Pancreas (tissue), 10 donors: Measurements from ENCODE around the gene MAU2. TPM values are rescaled to one million over a fixed set of nuclear protein-coding genes. Genes with fewer than 3 reads are reported as not detected.

ENCODE experiments used
- ATAC-seq, 4 donors: fragments of 200-7000 bp; cut with Tn5 transposase; one replicate each; pipeline versions ENCODE4 v1.8.0 to v1.9.1; 2020; ENCODE audit warnings: mild to moderate bottlenecking in 4 of 4, moderate library complexity in 4 of 4
- DNase-seq, 6 donors: peaks; one replicate each; pipeline ENCODE4 v3.0.0-alpha.2; 2020
- FAIRE-seq: peaks from 2 replicates; lab custom pipeline; 2012; peaks lifted over from hg19 to GRCh38; lab: Jason Lieb, UNC
- H3K27ac ChIP-seq, 4 donors: fragments of 200-600 bp; sonication (generic); 1 replicate in 3 of 4; 2 replicates in 1 of 4; pipeline versions ENCODE4 v1.5.0 to v1.8.0; 2020
- H3K27me3 ChIP-seq, 4 donors: fragments of 200-600 bp; one replicate each; pipeline ENCODE4 v1.8.0; 2021
- H3K36me3 ChIP-seq, 3 donors: fragments of 200-600 bp; sonication (generic) in 1 of 3; one replicate each; pipeline versions ENCODE4 v1.5.0 to v1.8.0; 2020 to 2021
- H3K4me1 ChIP-seq, 3 donors: fragments of 200-600 bp; one replicate each; pipeline ENCODE4 v1.8.0; 2021
- H3K4me3 ChIP-seq, 4 donors: fragments of 200-600 bp; sonication (generic) in 2 of 4; one replicate each; pipeline versions ENCODE4 v1.5.0 to v1.8.0; 2020 to 2021
- H3K9me3 ChIP-seq, 4 donors: fragments of 200-600 bp; one replicate each; pipeline ENCODE4 v1.8.0; 2021
- WGBS, 2 donors: extraction: QIAGEN DNeasy Blood & Tissue Kit; methylation state at CpG; one replicate each; pipeline ENCODE4 v1.1.7; 2013; 5-methylcytosine and 5-hydroxymethylcytosine counted together
- intact Hi-C, 3 donors: fragments of 100-400 bp; cut with DNase I; formaldehyde crosslinking; loops; one replicate each; pipeline versions ENCODE4 v1.11.1 to v1.14.2; 2022
- polyA plus RNA-seq, 2 donors: library from polyadenylated mRNA; stranded (reverse); fragments of 200-250 nt; gene quantifications; one replicate each; pipeline ENCODE4 v1.2.3, GENCODE V29; 2013
- total RNA-seq, 6 donors: library from RNA; stranded (reverse); fragmentation: NEBNext Ultra II Directional in 4 of 6; extraction: Animal tissue kit (Norgen Biotek cat#: 25700) in 4 of 6; gene quantifications; one replicate each; pipeline versions ENCODE4 v1.2.1 to v1.2.4, GENCODE V29; 2021 to 2023
- TF ChIP-seq, protein P1 (sequence below), 4 donors: fragments of 200-600 bp; sonication (generic) in 3 of 4; IDR thresholded peaks; one replicate each; pipeline versions ENCODE4 v1.5.0 to v1.8.0; 2021; ENCODE audit warnings: antibody characterized with exemption in 4 of 4
- donor health status: healthy with polysubstance abuse.
- donor health status: DM: no; HTN: no; CAD: no; lungs with moderate emphysema.
- donor health status: DM: no; HTN: no; CAD: no.
- donor health status: control.
- donor health status: control.
- donor health status: Bipolar disorder and iron deficiency.
- donor health status: DM: yes; HTN: yes; CAD: no.
- donor health status: DM: no; HTN: no; CAD: no.
- donor health status: DM: no; HTN: no; CAD: no.
- donor health status: DM: yes; HTN: yes; CAD: no.

Gene MAU2
- total and polyA plus RNA-seq, 8 donors, result 22.6 to 38.8 (median 30.2) TPM

DNA sequence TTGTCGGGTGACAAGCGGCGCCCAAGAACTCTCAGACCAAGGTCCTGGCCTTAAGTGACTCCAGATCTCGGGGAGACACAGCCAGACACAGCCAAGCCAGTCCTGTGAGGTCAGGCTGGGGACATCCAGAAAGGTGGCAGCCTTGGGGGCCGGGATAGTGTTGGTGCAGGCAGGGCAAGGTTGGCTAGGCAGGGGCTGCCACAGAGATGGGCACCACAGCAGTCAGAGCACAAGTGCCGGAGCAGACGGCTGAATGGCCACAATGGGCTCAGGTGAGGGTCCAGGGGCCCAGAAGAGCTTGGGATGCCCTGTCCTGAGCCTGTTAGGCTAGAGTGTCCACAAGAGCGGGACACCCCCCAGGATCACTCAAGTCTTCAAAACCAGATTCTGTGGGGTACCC lies 32.2 kb downstream of the MAU2 start:
- Histone ChIP-seq H3K36me3 (peaks cover 0 to 76% (median 28%) of the 10 kb centered on the region in 3 donors), H3K4me3 (no peak overlapping the region), H3K27me3 (no peaks in the 10 kb centered on the region), H3K4me1 (no peaks in the 10 kb centered on the region), H3K9me3 (no peaks in the 10 kb centered on the region), H3K27ac (no peak overlapping the region)
- TF ChIP-seq, protein P1, sequence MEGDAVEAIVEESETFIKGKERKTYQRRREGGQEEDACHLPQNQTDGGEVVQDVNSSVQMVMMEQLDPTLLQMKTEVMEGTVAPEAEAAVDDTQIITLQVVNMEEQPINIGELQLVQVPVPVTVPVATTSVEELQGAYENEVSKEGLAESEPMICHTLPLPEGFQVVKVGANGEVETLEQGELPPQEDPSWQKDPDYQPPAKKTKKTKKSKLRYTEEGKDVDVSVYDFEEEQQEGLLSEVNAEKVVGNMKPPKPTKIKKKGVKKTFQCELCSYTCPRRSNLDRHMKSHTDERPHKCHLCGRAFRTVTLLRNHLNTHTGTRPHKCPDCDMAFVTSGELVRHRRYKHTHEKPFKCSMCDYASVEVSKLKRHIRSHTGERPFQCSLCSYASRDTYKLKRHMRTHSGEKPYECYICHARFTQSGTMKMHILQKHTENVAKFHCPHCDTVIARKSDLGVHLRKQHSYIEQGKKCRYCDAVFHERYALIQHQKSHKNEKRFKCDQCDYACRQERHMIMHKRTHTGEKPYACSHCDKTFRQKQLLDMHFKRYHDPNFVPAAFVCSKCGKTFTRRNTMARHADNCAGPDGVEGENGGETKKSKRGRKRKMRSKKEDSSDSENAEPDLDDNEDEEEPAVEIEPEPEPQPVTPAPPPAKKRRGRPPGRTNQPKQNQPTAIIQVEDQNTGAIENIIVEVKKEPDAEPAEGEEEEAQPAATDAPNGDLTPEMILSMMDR (IDR thresholded peaks at IDR 0.05), result no peak
- no peak for FAIRE-seq
- DNase-seq, result peak in 1 of 6 donors; percentile 51
- no peak for ATAC-seq
- WGBS, 2 donors, result 96 to 98% methylated on average over 8 of the region's 8 CpGs
- intact Hi-C loops, result no loop called here

DNA sequence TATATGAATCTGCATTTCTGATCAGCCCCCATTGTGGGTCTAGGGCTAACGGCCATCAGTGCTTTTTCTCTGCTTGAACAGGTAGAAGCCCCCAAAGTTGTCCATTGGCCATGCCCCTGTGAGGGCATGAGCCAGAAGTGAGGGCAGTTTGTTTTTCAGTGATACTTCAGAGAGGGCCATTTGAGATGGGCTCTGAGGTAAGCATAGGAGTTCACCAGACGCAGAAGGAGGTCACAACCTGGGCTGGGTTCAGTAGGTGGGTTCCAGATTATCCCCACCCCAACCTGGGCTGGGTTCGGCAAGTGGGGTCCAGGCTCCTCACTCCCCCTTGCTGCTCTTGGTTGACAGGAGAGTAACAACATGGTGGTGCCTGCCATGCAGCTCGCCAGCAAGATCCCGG lies 33.4 kb downstream of the MAU2 start:
- H3K27me3 ChIP-seq, result no peaks in the 10 kb centered on the region
- ATAC-seq, result no peak
- FAIRE-seq, result no peak
- intact Hi-C loops, result no loop called here
- no peak for DNase-seq
- H3K36me3 ChIP-seq, result peaks cover 0 to 67% (median 28%) of the 10 kb centered on the region in 3 donors
- WGBS, 2 donors, result 86 to 97% methylated on average over 5 of the region's 5 CpGs
- no peak overlapping the region for H3K4me3 ChIP-seq
- H3K4me1 ChIP-seq, result no peaks in the 10 kb centered on the region
- H3K9me3 ChIP-seq, result no peaks in the 10 kb centered on the region
- TF ChIP-seq, protein P1 (IDR thresholded peaks at IDR 0.05), result no peak
- H3K27ac ChIP-seq, result no peak overlapping the region

DNA sequence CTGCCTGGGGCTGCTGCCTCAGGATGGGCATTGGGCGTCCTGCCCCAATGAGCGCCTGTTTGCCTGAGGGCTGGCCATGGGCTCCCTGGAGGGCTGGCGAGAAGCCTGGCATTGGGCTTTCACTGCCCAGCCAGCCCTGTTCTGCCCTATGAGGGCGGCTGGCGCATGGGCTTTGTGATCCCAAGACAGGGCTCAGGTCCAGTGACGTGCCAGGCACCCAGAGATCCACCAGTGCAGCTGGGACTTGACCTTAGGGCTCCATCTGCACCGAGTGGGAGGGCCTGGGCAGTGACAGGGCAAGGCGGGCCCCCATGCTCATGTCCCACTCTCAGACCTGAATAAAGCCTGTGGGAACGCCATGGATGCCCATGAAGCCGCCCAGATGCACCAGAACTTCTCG lies 34.3 kb downstream of the MAU2 start:
- H3K27me3 ChIP-seq, result no peaks in the 10 kb centered on the region
- H3K36me3 ChIP-seq, result peaks cover 0 to 61% (median 23%) of the 10 kb centered on the region in 3 donors
- no peak overlapping the region for H3K4me3 ChIP-seq
- DNase-seq, result peak in 2 of 6 donors; percentile 15 to 57
- no peak overlapping the region for H3K27ac ChIP-seq
- FAIRE-seq, result no peak
- 89 to 93% methylated on average over 11 of the region's 11 CpGs for WGBS, 2 donors
- H3K4me1 ChIP-seq, result no peaks in the 10 kb centered on the region
- TF ChIP-seq, protein P1 (IDR thresholded peaks at IDR 0.05), result no peak
- intact Hi-C loops, result loop anchor here in 1 of 3 donors (5.0 kb wide), 1 partner anchor 137 kb away; no protein-coding TSS in a partner anchor
- ATAC-seq, result no peak
- H3K9me3 ChIP-seq, result no peaks in the 10 kb centered on the region

DNA sequence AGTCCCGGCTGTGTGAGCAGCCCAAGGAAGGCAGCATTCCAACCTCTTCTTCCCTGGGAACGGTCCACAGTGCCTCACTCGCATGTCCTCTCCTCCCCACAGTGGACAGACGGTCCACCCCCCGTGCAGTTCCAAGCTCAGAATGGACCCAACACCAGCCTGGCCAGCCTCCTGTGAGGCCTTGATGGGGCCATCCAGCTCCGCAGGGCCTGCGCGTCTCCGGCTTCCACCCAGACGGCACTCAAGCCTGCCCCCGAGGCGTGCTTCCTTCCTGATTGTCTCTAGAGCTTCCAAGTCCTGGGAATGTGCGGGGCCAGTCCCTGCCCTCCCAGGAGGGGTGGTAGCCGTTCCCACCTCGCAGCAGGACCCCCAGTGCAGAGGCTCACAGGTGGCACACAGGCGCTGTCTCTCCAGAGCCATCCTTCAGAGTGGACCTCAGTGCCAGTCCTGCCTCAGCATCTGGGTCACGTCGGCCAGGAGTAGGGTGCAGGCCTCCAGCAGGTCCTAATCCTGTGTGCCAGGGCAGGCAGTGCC lies 35.0 kb downstream of the MAU2 start:
- DNase-seq (peak in 1 of 6 donors; percentile 65), ATAC-seq (no peak), FAIRE-seq (no peak)
- no peaks in the 10 kb centered on the region for H3K27me3 ChIP-seq
- WGBS, 2 donors, result 90 to 92% methylated on average over 18 of the region's 18 CpGs
- peaks cover 0 to 61% (median 23%) of the 10 kb centered on the region in 3 donors for H3K36me3 ChIP-seq
- H3K4me3 ChIP-seq, result no peak overlapping the region
- no peak overlapping the region for H3K27ac ChIP-seq
- no peaks in the 10 kb centered on the region for H3K4me1 ChIP-seq
- intact Hi-C loops, result loop anchor here in 1 of 3 donors (5.0 kb wide), 1 partner anchor 137 kb away; no protein-coding TSS in a partner anchor
- TF ChIP-seq, protein P1 (IDR thresholded peaks at IDR 0.05), result no peak
- H3K9me3 ChIP-seq, result no peaks in the 10 kb centered on the region

DNA sequence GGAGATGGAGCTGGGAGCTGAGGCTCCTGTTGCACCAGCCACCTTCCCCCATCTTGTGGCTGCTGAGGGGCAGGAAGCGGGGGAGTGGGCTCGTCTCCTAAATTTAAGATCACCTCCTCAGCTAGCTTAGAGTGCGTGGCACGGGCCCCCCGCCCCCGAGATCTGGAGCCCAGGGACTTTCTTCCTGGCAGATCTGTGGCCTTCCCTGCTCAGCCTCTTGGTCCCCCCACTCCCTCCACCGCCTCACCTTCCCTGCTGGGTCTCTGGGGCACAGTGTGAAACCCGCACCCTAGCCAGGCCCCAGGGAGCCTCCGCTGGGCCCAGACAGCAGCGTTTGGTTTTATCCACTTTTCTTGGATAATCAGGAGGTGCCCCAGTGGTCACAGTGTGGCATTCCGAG lies 35.9 kb downstream of the MAU2 start:
- Histone ChIP-seq H3K27ac (no peak overlapping the region), H3K4me3 (no peak overlapping the region), H3K36me3 (peaks cover 0 to 56% (median 23%) of the 10 kb centered on the region in 3 donors), H3K27me3 (no peaks in the 10 kb centered on the region), H3K9me3 (no peaks in the 10 kb centered on the region), H3K4me1 (no peaks in the 10 kb centered on the region)
- intact Hi-C loops, result loop anchor here in 1 of 3 donors (5.0 kb wide), 1 partner anchor 136 kb away; no protein-coding TSS in a partner anchor
- FAIRE-seq (no peak), DNase-seq (peak in 1 of 6 donors; percentile 58), ATAC-seq (no peak)
- WGBS, 2 donors, result 92 to 96% methylated on average over 11 of the region's 11 CpGs
- TF ChIP-seq, protein P1 (IDR thresholded peaks at IDR 0.05), result no peak
